ENCODE measurements around the gene MTAP. TPM values are rescaled to one million over a fixed set of nuclear protein-coding genes. Genes with fewer than 3 reads are reported as not detected.

The MTAP gene
- total and polyA plus RNA-seq, 2 of the 13 experiments (the other 11 are each of a cell fraction or from before 2014, with no cell fraction given), result 16.7 to 51.2 TPM

GRCh38 chr9:21802418-21803000 lies at the start of gene MTAP (continued):
- TF ChIP-seq, protein P1, sequence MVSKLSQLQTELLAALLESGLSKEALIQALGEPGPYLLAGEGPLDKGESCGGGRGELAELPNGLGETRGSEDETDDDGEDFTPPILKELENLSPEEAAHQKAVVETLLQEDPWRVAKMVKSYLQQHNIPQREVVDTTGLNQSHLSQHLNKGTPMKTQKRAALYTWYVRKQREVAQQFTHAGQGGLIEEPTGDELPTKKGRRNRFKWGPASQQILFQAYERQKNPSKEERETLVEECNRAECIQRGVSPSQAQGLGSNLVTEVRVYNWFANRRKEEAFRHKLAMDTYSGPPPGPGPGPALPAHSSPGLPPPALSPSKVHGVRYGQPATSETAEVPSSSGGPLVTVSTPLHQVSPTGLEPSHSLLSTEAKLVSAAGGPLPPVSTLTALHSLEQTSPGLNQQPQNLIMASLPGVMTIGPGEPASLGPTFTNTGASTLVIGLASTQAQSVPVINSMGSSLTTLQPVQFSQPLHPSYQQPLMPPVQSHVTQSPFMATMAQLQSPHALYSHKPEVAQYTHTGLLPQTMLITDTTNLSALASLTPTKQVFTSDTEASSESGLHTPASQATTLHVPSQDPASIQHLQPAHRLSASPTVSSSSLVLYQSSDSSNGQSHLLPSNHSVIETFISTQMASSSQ (IDR thresholded peaks at IDR 0.05; ENCODE audit: low read depth), result no peak
- TF ChIP-seq, protein P1 (CRISPR knock-in tag; IDR thresholded peaks at IDR 0.05; ENCODE audit: borderline replicate concordance), result 0 out of 2 replicates have a peak, but pooled peaks have one; percentile 20
- no peak for TF ChIP-seq SNAPC4 (CRISPR knock-in tag; IDR thresholded peaks at IDR 0.05)
- TF ChIP-seq ARID2 (CRISPR knock-in tag; IDR thresholded peaks at IDR 0.05; ENCODE audit: borderline replicate concordance), result 0 out of 2 replicates have a peak, but pooled peaks have one; percentile 18
- TF ChIP-seq ZNF33B (CRISPR knock-in tag; IDR thresholded peaks at IDR 0.05), result no peak
- 0 out of 2 replicates have a peak, but pooled peaks have one; percentile 13 for TF ChIP-seq ZNF101 (CRISPR knock-in tag; IDR thresholded peaks at IDR 0.05; ENCODE audit: borderline replicate concordance, low read depth)
- TF ChIP-seq ZNF737 (CRISPR knock-in tag; IDR thresholded peaks at IDR 0.05; ENCODE audit: borderline replicate concordance), result no peak; the same call in 1 of the 2 replicates
- peak; percentile 90 for TF ChIP-seq ZNF749 (CRISPR knock-in tag; IDR thresholded peaks at IDR 0.05; ENCODE audit: borderline replicate concordance)
- TF ChIP-seq, protein P2, sequence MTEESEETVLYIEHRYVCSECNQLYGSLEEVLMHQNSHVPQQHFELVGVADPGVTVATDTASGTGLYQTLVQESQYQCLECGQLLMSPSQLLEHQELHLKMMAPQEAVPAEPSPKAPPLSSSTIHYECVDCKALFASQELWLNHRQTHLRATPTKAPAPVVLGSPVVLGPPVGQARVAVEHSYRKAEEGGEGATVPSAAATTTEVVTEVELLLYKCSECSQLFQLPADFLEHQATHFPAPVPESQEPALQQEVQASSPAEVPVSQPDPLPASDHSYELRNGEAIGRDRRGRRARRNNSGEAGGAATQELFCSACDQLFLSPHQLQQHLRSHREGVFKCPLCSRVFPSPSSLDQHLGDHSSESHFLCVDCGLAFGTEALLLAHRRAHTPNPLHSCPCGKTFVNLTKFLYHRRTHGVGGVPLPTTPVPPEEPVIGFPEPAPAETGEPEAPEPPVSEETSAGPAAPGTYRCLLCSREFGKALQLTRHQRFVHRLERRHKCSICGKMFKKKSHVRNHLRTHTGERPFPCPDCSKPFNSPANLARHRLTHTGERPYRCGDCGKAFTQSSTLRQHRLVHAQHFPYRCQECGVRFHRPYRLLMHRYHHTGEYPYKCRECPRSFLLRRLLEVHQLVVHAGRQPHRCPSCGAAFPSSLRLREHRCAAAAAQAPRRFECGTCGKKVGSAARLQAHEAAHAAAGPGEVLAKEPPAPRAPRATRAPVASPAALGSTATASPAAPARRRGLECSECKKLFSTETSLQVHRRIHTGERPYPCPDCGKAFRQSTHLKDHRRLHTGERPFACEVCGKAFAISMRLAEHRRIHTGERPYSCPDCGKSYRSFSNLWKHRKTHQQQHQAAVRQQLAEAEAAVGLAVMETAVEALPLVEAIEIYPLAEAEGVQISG (CRISPR knock-in tag; IDR thresholded peaks at IDR 0.05), result peak; percentile 67; the same call in 1 of the 2 replicates
- TF ChIP-seq ZNF44 (CRISPR knock-in tag; IDR thresholded peaks at IDR 0.05), result no peak
- TF ChIP-seq PRDM4 (CRISPR knock-in tag; IDR thresholded peaks at IDR 0.05; ENCODE audit: borderline replicate concordance), result no peak
- no peak for TF ChIP-seq ZKSCAN8 (CRISPR knock-in tag; IDR thresholded peaks at IDR 0.05; ENCODE audit: borderline replicate concordance)
- peak; percentile 62; the same call in 1 of the 2 replicates for TF ChIP-seq HOXA9 (CRISPR knock-in tag; IDR thresholded peaks at IDR 0.05; ENCODE audit: borderline replicate concordance)
